ENCODE results near the gene SAMD4A. TPM values are rescaled to one million over a fixed set of nuclear protein-coding genes. Genes with fewer than 3 reads are reported as not detected.

Gene SAMD4A
- total RNA-seq, 1 donor from 2014 or later, result 57.0 TPM

- no peaks in the 10 kb centered on the region for H3K27me3 Mint-ChIP-seq (ENCODE audit: low read depth)
These were observed 223.0 kb downstream of the SAMD4A start for GRCh38 chr14:54789781-54790480.

DNA sequence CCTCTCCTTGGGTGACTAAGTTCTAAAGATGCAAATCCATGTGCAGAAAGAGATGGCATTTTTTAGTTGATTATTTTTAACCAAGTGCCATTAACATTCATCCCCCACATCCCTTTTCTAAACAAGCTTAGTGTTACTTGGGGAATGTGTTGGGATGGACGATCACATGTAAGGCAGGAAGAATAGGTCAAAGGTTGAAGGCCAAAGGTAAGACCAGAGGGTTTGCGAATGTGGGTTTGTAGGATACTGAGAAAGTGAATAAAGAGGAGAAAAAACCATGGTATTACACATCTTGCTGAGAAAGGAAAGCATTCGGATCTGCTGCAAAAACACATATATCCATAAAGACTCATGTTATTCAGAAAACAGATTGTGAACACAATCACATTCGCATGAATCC, 224.1 kb downstream of the SAMD4A start:
- H3K9me3 Mint-ChIP-seq (ENCODE audit: low read depth), result peaks cover 6% of the 10 kb centered on the region
- H3K4me1 Mint-ChIP-seq (ENCODE audit: low read depth), result no peaks in the 10 kb centered on the region
- H3K27ac Mint-ChIP-seq (ENCODE audit: unreplicated experiment), result no peak overlapping the region
- peaks cover 42% of the 10 kb centered on the region for H3K36me3 Mint-ChIP-seq (ENCODE audit: low read depth)
- no peaks in the 10 kb centered on the region for H3K27me3 Mint-ChIP-seq (ENCODE audit: low read depth)
- no peak for TF ChIP-seq CTCF (IDR thresholded peaks at IDR 0.05)
- no peak for DNase-seq (ENCODE audit: low spot score)
- H3K4me3 Mint-ChIP-seq (ENCODE audit: unreplicated experiment), result no peak overlapping the region

More at GRCh38 chr14:54789781-54790480, 223.0 kb downstream of the SAMD4A start:
- H3K27ac Mint-ChIP-seq (ENCODE audit: unreplicated experiment), result no peak overlapping the region
- no peak for DNase-seq (ENCODE audit: low spot score)
- no peaks in the 10 kb centered on the region for H3K4me1 Mint-ChIP-seq (ENCODE audit: low read depth)
- H3K4me3 Mint-ChIP-seq (ENCODE audit: unreplicated experiment), result no peak overlapping the region
- no peak for TF ChIP-seq CTCF (IDR thresholded peaks at IDR 0.05)
- no peaks in the 10 kb centered on the region for H3K9me3 Mint-ChIP-seq (ENCODE audit: low read depth)
- peaks cover 46% of the 10 kb centered on the region for H3K36me3 Mint-ChIP-seq (ENCODE audit: low read depth)

DNA sequence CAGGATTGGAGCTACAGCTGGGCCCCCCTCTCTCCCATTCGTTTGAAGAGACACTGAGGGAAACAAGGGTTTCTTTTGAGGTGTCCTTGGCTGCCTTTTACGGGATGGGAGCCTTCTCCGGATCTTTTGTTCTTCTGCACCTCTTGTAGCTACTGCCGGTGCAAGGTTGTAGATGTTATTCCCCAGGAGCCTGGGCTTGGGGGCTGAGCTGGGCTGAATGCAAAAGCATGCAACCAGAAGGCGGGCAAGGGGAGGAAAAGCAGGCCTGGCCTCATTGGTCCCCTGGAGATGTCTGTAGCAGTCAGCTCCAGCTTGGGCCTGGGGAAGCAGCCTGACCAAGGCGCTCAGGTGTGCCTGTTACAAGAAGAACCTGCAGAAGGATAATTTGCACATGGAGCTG, 225.4 kb downstream of the SAMD4A start:
- Mint-ChIP-seq H3K27ac (ENCODE audit: unreplicated experiment) (no peak overlapping the region), H3K36me3 (ENCODE audit: low read depth) (peaks cover 34% of the 10 kb centered on the region), H3K4me1 (ENCODE audit: low read depth) (no peaks in the 10 kb centered on the region), H3K9me3 (ENCODE audit: low read depth) (peaks cover 6% of the 10 kb centered on the region), H3K4me3 (ENCODE audit: unreplicated experiment) (no peak overlapping the region), H3K27me3 (ENCODE audit: low read depth) (no peaks in the 10 kb centered on the region)
- DNase-seq (ENCODE audit: low spot score), result no peak
- no peak for TF ChIP-seq CTCF (IDR thresholded peaks at IDR 0.05)

DNA sequence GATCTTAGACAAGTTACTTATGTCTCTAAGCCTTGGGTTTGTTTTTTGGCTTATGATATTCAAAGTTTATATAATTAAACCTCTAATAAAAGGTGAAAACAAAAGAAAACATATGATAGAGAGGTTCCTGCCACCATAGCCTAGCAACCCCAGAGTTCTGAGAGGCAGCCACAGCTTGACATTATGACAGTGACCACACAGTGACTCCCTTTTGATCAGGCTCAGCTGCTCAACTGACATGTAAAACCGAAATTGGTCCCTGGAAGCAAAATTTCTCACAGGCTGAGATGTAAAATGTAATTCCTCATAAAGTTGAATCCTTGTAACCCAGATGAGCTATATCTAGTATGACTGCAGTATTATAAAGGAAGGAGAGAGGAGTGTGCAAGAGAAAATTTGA, 227.2 kb downstream of the SAMD4A start:
- Mint-ChIP-seq H3K36me3 (ENCODE audit: low read depth) (peaks cover 23% of the 10 kb centered on the region), H3K4me1 (ENCODE audit: low read depth) (no peaks in the 10 kb centered on the region), H3K27me3 (ENCODE audit: low read depth) (no peaks in the 10 kb centered on the region), H3K4me3 (ENCODE audit: unreplicated experiment) (no peak overlapping the region), H3K9me3 (ENCODE audit: low read depth) (peaks cover 6% of the 10 kb centered on the region), H3K27ac (ENCODE audit: unreplicated experiment) (no peak overlapping the region)
- DNase-seq (ENCODE audit: low spot score), result no peak
- no peak for TF ChIP-seq CTCF (IDR thresholded peaks at IDR 0.05)

- no peak for DNase-seq (ENCODE audit: low spot score)
- H3K36me3 Mint-ChIP-seq (ENCODE audit: low read depth), result peaks cover 20% of the 10 kb centered on the region
- peaks cover 6% of the 10 kb centered on the region for H3K9me3 Mint-ChIP-seq (ENCODE audit: low read depth)
- H3K27me3 Mint-ChIP-seq (ENCODE audit: low read depth), result no peaks in the 10 kb centered on the region
- H3K4me3 Mint-ChIP-seq (ENCODE audit: unreplicated experiment), result no peak overlapping the region
- TF ChIP-seq CTCF (IDR thresholded peaks at IDR 0.05), result no peak
- no peaks in the 10 kb centered on the region for H3K4me1 Mint-ChIP-seq (ENCODE audit: low read depth)
- H3K27ac Mint-ChIP-seq (ENCODE audit: unreplicated experiment), result no peak overlapping the region
These were observed 227.9 kb downstream of the SAMD4A start for GRCh38 chr14:54794796-54795195.

Measured in chondrocyte (in vitro differentiated cells).